ENCODE data around the gene PPA2.

- TF ChIP-seq CTCF (IDR thresholded peaks at IDR 0.05) (no peak), EZH2 (IDR thresholded peaks at IDR 0.05; ENCODE audit: borderline replicate concordance, insufficient read depth, low read depth, low read length, poor library complexity, severe bottlenecking) (no peak)
Measured at GRCh38 chr4:105510245-105510644, 36.4 kb upstream of the PPA2 start.

Data from B cell (primary cell).